NCI-H2196 (cell line): ENCODE measurements around the gene TAGLN2.

Experiments
- DNase-seq: peaks from one replicate; lab custom pipeline; 2025; ENCODE audit not compliant: unreplicated experiment; lab: John Stamatoyannopoulos, UW

TAGLN2 gene

GRCh38 chr1:159879136-159879535 lies 46.2 kb downstream of the TAGLN2 start:
- DNase-seq: no peak

GRCh38 chr1:159877695-159878444 lies 47.4 kb downstream of the TAGLN2 start:
- peak; percentile 44 for DNase-seq

GRCh38 chr1:159873530-159874143 lies 51.7 kb downstream of the TAGLN2 start:
- no peak for DNase-seq

- no peak for DNase-seq
Observed at GRCh38 chr1:159872891-159873290, 52.4 kb downstream of the TAGLN2 start.

GRCh38 chr1:159870704-159871103 lies 54.6 kb downstream of the TAGLN2 start:
- DNase-seq: no peak

GRCh38 chr1:159869607-159870006 lies 55.7 kb downstream of the TAGLN2 start:
- DNase-seq: no peak

GRCh38 chr1:159869173-159869572 lies 56.1 kb downstream of the TAGLN2 start:
- no peak for DNase-seq

- DNase-seq: no peak
Observed at GRCh38 chr1:159868766-159869165, 56.5 kb downstream of the TAGLN2 start.
